Stimulated activated CD4-positive, alpha-beta T cell treated with anti-CD3 and anti-CD28 coated beads, Interleukin-4, amount 100 ng/mL, for 24 hours (primary cell): Measurements from ENCODE around the gene INSRR.

Experiments
- DNase-seq: peaks from one replicate; pipeline ENCODE4 v3.0.0-alpha.2; 2020

Gene INSRR

DNA sequence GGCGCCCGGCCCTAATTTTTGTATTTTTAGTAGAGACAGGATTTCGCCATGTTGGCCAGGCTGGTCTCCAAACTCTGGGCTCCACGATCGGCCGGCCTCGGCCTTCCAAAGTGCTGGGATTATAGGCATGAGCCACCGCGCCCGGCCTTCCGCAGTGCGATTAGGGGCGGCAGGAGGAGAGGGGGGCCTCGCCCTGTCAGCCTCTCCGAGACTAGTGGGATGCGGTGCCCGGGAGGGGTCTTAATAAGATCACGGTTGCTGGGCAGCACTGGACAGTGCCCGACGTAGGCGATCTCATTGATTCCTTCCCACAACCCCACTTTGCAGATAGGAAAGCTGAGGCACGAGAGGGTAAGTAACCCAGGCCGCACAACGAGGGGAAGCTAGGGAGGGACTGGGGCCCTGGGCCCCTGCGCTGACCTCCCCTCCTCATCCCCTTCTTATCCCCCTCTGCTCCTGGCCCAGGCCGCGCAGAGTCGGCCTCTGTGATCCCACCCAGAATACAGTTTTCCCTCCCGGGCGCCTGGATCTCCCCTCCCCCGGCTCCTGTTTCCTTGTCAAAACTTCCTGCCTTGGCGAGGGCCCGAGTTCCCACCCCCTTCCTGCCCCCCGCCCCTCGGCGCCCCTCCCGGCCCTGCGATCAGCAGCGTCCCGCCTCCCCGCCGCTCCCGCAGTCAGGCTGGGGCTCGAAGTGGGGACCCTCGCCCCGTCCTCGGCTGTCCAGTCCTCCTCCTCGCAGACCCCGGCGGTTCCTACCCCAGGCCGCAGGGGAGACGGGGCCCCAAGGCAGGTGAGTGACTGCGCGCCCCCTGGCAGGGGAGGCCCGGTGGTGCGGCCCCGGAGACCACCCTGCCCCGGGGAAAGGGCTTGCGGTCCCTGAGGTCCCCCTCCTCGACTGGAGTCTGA lies 34.4 kb upstream of the INSRR start, which contains the start of gene PEAR1:
Gene PEAR1 (plus strand): TSS at position 671 of the 906 bp plus-strand sequence. CDS start 10,209 bp downstream, outside the sequence.
- no peak for DNase-seq

- DNase-seq, result peak; percentile 87
Observed at GRCh38 chr1:156892190-156893047, 33.5 kb upstream of the INSRR start.

- peak; percentile 61 for DNase-seq
Observed at GRCh38 chr1:156889802-156890580, 31.1 kb upstream of the INSRR start.

DNA sequence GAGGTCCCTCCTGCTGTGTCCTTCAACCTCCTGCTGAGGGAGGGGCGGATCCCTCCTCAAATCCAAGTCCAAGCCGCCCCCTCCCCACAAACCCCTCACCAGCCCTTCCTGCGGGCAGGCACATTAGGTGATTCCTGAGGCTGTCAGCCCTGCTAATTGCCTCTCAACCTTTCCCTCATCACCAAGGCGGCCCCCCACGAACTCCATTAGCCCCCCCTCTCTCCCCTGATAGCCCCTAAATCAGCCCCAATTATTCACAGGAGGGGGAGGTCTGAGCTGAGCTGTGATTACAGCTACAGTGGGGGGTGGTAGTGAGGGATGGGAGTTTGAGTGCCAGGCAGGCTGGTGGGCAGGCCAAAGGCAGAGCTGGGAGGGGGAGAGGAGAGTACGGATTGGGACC lies 28.8 kb upstream of the INSRR start:
- DNase-seq, result no peak

GRCh38 chr1:156887317-156887716 lies 28.4 kb upstream of the INSRR start:
- DNase-seq, result no peak

DNA sequence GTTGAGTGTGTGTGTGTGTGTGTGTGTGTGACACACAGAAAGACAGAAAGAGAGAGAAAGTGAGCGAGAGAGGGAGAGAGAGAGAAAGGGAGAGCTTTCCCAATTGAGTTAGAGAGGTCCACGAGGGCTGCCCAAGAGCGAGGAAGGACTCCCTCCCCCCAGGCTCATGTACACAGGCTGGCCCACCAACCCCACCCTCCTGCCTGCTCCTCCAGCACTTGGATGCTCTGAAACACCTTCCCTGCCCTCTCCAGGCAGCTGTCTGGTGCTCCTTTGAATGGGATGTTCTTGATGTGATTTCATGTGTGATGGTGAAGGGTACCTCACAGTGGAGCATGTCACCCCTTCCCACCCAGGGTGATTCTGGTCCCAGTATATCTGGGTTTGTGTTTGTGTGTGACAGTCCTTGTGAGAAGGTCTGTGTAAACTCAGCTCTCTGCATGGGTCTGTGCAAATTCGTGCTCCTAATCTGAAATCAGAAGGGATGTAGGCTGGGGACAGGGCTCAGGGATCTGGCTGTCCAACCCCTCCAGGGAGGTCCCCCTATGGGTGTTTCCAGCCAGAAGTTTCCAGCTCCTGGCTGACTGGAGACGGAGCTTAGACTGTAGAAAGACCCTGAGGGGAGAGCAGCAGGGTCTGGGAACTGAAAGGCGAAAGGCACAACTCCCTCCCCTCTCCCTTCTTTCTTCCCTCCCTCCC lies 27.8 kb upstream of the INSRR start:
- DNase-seq, result no peak

- DNase-seq, result no peak
Observed at GRCh38 chr1:156885880-156886355, 27.0 kb upstream of the INSRR start.

GRCh38 chr1:156885314-156885713 lies 26.4 kb upstream of the INSRR start:
- DNase-seq, result no peak

DNA sequence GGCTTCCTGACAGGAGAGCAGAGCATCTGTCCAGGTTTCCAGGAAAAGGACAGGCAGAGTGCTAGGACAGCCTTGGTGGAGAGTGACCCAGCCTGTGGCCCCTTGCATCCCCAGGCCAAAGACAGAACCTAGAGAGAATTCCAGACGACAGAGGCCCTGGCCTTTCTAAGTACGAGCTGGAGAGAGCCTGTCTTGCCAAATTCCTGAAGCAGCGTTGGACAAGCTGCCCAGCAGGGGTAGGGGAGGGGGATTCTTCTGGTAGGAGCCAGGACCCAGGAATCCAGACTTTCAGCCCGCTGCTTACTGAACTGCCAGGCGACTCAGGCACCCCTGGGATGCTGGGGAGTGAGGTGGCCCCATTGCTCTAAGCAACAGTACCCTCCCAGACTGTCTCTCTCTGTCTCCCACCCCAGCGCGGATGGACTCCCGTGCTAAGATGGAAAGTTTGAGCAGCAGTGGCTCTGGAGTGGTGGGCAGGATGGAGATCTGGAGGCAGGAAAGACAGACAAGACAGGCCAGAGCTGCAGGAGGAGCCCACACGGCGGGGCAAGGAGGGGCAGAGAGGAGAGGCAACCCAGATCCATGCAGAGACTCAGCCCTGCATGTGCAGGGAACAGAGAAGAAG lies 25.8 kb upstream of the INSRR start:
- no peak for DNase-seq

DNA sequence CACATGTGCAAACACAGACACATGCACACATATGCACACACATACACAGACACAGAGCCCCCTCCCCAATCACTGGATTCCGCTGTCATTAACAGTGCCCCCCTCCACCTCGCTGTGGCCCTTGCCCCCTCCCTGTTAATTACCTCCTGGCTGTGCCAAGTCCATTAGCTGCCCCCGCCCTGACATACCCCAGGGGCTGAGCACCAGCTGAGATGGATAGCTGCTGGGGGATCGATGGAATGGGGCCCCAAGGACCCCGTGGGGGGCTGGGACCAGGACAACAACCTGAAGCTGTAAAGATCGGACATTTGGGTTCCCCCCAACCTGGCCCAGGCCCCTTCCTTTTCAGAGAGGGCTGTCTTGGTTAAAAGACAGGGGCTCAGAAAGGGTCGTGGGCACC lies 25.0 kb upstream of the INSRR start:
- DNase-seq, result no peak

DNA sequence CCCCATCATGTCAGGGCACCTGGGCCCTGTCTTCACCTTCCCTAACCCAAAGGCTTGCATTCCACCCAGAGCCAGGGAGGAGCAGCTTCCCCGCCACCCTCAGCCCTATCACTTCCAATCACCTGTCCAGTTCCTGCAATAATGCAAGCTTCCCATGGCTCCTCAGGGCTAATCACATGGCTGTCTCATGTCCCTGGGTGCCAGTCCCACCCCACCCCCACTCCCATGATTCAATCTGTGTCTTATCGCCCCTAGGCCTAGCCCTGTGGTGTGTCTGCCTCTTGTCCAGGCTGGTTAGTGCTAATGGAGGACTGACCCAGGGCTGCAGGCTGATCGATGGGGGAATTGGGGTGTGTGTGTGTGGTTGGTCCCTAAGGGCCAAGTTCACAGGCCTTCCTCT lies 23.6 kb upstream of the INSRR start:
- no peak for DNase-seq

DNA sequence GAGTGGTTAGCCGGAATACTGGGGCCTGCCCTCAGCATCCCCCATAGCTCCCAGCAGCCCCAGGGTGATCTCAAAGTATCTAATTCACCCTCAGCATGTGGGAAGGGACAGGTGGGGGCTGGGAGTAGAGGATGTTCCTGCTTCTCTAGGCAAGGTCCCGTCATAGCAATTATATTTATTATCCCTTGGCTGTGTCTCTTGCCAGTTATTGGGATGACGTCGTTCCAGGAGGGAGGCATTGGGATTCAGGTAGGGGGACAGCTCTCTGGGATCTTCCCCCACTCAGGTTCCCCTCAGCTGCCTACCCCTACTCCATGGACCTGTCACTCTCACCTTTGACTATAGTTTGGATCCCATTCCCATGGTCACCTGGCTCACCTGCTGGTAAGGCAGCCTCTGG lies 22.7 kb upstream of the INSRR start:
- no peak for DNase-seq

DNA sequence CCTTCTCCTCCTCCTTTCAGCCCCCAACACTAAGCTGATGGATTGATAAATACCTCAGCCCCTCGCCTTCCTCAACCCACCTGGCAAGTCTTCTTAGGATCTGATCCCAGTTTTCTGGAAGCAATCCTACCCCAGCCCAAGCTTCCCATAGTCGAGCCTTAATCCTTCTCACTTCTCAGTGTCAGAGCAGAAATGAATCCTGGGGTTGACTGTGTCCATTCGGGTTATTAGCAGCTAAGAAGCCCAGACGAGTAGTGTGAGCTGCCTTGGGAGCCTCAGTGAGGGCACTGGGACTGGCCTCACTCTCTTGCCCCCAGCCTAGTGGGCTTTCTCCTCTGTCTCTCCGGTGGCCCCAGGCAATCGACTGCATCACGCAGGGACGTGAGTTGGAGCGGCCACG lies 22.2 kb upstream of the INSRR start:
- DNase-seq, result no peak

- no peak for DNase-seq
Observed at GRCh38 chr1:156880473-156880872, 21.6 kb upstream of the INSRR start.

- no peak for DNase-seq
Observed at GRCh38 chr1:156879876-156880275, 21.0 kb upstream of the INSRR start.

DNA sequence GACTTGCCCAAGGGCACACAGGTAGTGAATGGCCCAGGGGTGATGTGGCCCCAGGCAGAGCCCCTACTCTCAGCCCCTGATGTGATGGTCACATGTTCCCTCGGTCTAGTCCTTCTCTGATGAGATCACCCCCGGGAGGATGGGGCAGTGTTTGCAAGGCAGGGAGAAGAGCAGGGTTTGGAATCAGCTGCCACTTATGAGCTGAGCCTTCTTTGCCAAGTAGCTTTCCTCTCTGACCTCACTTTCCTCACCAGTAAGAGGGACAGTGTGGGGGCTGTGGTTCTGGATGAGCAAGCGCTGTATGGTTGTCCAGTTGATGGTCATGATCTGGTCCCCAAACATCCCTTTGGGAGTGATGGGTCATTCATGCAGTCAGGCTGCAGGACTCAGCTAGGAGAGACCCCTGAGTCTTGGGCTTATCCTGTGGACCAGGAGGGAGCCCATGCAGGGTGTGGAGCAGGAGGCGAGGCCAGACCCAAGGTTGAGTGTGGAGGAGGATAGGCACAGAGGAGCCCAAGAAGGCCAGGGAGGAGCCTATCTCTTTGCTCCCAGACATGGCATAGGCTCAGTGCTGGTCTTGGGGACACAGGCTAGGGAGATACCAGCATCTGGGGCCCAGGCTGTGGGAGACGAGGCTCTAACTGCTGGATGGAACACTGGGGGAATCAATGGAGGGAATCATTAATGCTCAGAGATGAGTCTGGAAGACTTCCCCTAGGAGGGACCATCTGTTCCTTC lies 18.7 kb upstream of the INSRR start:
- DNase-seq, result no peak

DNA sequence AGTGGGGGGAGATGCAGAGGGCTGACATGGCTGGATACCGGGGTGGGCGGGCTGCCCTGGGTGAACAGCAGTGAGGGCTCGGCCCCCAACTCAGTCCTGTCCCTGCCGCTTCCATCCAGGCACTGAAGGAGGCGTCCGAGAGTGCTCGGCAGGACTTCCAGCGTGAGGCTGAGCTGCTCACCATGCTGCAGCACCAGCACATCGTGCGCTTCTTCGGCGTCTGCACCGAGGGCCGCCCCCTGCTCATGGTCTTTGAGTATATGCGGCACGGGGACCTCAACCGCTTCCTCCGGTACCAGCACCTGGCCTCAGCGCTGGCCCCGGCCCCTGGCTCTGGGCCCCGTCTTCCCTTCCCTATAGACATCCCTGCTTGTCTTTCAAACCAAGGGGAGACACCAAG lies 17.4 kb upstream of the INSRR start:
- no peak for DNase-seq

DNA sequence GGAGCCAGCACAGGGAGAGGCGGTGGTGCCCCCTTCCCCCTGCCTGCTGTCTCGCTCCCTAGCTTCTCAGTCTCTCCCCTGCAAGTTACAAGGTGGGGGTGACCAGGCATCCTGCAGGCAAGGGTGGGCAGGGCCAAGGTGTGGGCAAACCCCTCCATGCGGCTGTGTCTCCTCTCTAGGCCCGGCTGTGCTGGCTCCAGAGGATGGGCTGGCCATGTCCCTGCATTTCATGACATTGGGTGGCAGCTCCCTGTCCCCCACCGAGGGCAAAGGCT lies 16.4 kb upstream of the INSRR start:
- DNase-seq, result no peak

- DNase-seq, result no peak
Observed at GRCh38 chr1:156874572-156875340, 15.8 kb upstream of the INSRR start.

DNA sequence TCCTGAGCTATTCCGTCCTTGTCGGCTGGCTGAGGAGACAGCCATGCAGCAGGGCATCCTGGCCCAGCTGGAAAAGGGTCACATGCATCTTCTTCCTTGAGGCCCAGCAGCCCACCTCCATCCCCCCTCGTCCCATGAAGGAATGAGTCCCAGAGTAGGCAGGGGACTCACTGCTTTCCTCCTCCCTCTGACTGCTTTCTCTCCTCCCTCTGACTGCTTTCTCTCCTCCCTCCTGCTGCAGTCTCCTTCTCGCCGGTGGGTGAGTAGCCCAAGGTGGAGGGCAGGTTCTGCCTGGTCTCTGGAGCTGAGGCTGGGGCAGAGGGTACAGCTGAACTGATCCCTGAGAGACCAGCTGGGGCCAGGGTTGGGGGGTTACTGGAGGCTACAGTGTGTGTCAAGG lies 15.2 kb upstream of the INSRR start:
- no peak for DNase-seq

DNA sequence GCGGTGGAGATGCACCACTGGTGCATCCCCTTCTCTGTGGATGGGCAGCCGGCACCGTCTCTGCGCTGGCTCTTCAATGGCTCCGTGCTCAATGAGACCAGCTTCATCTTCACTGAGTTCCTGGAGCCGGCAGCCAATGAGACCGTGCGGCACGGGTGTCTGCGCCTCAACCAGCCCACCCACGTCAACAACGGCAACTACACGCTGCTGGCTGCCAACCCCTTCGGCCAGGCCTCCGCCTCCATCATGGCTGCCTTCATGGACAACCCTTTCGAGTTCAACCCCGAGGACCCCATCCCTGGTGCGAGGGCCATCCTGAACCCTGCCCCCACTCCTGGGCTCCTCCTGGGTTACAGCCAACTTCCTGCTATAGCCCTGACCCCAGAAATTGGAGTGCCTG lies 14.7 kb upstream of the INSRR start:
- no peak for DNase-seq
